ENCODE measurements around the gene TSPAN1.

The TSPAN1 gene, protein sequence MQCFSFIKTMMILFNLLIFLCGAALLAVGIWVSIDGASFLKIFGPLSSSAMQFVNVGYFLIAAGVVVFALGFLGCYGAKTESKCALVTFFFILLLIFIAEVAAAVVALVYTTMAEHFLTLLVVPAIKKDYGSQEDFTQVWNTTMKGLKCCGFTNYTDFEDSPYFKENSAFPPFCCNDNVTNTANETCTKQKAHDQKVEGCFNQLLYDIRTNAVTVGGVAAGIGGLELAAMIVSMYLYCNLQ

DNA sequence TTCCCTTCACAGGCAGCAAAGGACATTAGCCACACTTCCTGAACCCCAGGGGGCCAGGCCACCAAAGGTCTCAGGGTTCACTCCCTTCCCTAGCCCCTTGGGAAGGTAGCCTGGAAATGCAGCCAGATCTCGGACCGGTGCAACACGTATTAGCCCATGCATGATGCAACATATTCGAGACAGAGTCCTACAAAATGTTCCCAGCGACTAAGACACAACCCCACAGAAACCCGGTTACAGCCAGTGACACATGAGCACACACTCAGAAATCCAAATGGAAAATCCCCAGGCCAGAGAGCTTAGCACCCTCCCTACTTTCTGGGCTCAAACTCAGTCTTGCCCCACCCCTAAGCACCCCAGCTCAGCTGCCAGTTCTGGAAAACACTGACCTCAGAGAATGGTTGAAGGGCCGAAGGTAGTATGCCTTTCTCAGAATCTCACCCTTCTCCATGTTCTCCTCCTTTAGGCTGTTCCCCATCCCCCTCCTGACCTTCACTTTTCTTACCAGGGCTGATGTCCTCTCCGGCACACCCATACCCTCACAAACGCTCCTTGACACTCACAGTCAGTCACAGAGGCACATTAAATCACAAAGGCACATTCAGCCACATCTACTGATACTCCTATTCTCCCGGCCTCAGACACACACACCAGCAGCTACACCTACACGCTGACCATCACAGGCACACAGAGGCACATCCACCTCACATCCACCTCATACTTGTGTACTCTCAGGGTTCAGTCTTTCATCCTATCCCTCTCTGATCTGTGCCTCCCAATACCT lies at the start of gene TSPAN1:
Gene TSPAN1 (plus strand): TSS at position 640 of the 784 bp plus-strand sequence. CDS start 6,021 bp downstream, outside the sequence.
- DNase-seq, result no peak

DNA sequence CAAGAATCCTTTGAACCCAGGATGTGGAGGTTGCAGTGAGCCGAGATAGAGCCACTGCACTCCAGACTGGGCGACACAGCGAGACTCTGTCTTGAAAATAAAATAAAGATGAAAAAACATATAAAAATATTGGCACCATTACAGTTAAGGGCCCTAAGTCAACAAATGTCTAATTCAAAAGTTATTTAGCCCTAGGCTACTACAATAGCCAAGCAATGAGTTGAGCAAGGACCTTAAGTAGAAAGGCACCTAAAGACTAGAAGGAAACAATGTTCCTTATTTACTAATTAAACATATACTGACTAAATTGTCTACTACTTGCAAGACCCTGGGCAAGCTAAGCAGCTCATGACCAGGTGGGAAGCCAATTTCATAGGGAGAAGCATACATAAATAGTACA lies 46.5 kb upstream of the TSPAN1 start:
- no peak for DNase-seq

DNA sequence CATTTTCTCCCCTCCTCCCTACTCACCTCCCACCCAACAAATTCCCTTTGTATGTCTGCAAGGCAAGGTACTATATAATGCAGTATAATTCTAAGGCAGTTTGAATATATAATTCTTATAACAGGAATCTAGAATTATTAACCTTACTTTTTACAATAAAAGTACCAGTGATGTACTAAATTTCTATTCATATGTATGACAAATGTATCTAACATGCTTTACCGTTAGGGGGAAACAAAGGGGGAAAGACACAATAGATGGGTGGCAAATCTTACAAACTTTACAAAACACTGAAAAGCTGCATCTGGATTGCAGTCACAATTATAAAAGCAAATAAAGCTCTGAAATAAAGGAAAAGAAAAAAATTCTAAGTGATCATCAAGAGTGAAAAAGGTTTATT lies 44.8 kb upstream of the TSPAN1 start:
- no peak for DNase-seq

DNA sequence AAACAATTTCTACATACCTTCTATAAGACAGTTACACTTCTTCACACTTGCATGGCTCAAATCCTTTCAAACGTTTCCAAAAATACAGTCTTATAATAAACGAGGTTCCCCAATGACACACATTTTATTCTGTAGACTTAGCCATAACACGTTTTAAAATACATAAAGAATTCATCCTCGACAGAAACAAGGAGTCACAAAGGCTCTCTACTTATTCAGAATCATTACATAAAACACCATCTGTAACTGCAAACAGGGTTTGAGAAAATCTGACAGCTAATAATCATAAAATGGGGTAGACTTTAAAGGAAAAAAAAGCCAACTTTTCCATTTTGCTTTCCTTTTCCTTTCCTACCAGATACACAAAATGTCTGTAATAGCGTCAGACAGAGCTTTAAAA lies 44.3 kb upstream of the TSPAN1 start:
- no peak for DNase-seq

DNA sequence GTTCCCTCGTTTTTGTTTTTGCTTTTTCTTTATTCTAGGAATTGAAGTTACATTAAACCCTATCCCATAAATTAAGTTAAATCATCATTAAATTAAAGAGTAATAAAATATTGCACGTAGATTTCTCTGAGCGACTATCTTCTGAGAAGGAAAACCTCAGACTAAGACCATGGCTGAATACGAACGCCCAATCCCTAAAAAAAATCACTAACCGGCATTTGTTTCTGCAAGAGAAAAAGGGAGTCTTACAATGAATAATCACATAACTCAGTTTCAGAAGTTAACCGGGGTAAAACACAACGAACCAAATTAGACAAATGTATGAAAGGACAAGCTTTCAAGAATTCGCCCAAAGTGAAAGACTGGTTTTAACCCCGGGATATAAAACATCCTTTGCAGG lies 43.8 kb upstream of the TSPAN1 start:
- DNase-seq, result no peak

DNA sequence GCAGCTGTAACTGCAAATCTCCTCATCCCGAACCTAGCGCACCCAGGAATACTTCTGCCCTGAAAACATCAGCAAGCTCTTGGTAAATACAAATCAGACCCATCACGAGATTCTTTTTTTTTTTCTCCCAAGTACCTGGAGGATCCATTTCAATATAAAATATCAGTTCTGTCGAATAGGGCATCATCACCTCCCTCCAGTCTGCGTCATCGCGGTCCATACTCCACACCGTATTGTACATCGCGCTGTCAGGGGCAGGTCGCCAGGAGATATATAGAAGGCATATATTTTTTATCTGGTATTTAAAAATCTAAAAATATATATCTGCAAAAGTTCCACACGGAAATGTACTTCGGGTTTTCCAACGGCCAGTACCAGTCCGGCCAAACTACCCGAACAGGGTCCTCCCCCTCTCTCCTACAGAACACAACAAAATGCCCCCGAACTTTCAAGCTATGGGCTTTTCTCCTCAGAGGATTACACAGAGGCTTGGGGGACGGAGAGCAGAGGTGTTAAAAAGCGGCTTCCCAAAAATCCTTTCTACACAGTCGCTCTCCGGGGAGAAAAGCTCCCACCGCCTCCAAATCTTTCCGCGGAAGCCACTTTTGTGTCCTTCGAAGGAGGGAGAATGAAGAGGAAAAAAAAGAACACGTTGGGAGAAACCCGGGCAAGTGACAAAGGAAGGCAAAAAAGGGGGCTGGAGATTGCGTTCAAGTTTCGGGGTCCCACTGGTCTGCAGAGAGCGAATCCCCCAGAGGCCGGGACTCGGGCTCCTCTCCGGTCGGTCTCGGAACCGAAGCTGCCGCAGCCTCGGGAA lies 43.0 kb upstream of the TSPAN1 start:
- DNase-seq, result peak; percentile 66

DNA sequence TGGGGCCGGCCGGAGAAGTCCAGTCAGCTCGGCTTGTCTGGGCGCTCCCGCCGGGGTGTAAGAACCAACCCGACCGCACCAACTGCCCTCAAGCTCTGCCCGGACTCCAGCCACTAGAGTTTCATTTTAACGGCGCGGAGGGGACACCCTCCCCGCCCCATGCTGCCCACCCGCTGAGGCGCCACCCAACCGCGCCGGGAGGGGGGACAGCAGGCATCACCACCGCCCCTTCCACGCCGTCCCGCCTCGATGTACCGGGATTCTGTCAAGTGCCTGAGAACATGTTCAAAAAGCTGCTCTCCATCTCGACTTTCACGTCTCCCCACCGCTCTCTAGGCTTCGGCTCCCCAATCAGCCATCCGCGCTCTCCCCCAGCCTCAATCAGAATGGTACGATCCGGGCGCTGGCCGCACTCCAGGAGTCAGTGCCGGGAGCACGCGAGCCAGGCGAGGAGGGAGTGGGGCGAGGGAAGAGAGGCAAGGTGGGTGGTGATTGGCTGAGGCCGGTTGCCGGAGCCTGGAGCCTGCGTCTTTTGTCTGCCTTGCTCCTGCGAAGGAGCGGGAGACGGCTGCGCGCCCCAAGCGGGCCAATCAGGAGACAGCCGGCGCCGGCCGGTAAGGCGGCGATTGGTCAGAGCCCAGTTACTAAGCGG lies 42.2 kb upstream of the TSPAN1 start, which contains the start of gene PIK3R3:
Gene PIK3R3 (minus strand): TSS at position 101 of the 652 bp plus-strand sequence. CDS start 677 bp downstream, outside the sequence.
- peak; percentile 95 for DNase-seq

DNA sequence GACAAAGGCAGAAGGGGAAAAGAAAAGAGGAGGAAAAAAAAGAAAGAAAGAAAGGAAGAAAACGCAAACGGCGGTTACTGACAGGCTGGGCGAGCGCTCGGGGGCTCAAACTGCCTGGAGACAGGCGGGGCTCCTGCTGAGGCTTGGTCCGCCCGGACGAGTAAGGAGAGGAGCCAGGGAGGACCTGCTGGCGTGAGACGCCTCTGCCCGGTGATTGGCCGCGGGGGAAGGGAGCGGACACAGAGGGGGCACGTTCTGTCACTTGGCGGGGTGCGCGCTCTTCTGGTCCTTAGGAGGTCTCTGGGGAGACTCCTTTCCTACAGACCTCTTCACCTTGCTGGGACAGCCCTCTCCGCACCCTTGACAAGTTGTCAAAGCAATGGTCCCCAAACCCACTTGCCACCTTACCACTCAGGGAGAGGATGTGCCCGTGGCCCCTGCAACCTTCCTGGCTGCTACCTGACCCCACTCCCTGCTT lies 41.7 kb upstream of the TSPAN1 start:
- DNase-seq, result no peak

DNA sequence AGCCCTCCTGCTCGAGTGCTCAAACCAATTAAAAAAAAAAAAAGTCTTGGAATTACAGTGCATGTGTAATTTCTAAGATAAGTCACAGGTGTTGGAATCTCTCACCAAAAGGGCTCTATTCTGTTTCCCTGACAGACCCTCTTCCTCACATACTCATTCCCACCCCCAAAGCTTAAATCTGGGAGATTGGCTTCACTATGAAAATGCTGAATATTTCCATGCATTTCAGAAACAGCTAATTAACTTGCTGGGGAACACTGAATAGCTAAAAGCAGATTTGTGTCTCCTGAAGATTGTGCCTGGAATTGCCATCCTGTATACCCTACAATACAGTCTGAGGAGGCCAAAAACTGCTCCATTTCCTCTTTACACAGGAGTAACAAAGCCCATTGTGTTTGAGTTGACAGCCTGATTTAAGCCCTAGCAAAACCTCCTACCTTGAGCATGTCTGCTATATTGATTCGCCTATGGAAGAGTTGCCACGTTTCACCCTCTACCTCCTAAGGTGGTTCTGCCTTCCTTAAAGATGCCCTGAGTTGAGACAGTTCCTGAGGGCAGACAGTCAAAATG lies 41.0 kb upstream of the TSPAN1 start:
- no peak for DNase-seq

DNA sequence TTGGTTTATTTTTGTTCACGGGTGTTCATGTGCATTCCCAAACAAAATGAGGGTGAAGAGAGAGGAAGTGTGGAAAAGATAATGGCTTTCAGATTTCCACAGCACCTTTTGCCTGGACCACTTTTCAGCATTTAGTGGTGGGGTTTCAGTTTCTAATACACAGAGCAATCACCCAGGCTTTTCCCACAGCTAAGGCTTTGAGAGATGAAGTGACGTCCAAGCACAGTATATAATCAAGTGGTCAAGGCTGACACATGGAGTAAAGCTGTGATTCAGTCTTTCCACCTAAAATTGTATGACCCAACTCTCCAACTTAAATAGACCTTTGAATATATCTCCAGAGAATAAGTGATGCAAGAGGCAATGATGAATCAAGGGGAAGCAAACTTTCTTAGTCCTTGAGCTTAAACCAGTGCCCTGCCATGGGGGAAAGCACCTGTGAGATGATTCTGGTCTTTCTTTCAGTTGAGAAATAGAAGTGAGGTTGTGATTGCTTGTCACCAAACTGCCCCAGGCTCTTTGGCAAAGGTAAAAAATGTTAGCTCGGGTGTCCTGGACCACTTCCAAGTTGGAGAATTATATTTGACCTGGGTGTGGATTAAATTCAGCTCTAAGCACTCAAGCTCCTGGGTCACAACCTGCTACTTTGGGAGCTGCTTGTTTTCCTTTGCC lies 40.1 kb upstream of the TSPAN1 start:
- DNase-seq, result no peak

DNA sequence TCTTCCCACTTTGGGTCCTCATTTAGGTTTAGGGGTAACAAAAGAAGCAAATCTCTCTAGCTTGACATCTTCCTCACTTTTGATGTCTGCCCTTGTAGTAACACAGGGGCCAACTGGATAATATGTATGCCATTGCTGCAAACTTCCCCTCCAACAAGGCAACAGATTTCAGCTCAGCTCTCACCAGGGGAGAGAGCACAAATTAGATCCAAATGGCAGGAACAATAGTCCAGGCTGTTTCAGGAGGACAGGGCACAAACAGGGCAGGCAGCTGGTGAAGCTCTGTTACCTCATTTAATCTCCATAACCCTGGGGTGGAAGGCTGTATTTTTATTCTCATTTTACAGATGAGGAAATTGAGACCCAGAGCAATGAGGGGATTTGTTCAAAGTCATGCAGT lies 38.2 kb upstream of the TSPAN1 start:
- DNase-seq, result no peak

DNA sequence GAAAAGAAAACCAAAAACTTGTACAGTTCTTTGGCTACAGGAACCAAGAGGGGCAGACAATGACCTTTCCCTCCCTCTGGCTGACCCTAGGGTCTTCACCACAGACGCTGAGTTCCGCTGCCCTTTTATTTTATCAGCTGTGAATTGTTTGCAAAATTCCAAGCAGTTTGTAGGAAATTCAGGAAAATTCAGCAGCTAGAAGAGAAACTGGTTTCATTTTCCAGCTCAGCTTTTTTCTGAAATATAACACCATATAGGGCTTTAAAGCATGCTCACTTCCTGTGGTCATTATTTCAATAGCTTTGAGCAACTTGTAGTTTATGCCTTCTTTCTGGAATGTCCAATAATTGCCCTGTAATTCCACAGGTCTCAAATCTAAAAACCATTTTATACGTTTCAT lies 37.0 kb upstream of the TSPAN1 start:
- no peak for DNase-seq

DNA sequence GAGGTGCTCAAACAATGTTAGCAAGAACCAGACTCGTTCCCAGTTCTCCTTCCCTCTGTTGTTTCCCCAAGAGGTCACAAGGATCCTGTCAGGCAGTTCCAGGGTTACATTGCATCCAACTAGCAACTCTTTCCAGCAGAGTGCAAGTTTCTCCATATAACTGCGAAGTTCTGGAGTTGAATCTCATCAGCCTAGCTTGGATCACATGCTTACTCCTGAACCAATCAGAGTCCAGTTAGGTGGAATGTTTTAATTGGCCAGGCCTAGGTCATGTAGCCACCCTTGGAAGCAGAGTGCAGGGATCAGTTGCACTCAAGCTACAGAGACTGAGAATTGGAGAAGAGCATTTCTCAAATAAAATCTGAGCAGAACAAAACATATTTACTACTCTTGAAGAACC lies 26.6 kb upstream of the TSPAN1 start:
- DNase-seq, result no peak

DNA sequence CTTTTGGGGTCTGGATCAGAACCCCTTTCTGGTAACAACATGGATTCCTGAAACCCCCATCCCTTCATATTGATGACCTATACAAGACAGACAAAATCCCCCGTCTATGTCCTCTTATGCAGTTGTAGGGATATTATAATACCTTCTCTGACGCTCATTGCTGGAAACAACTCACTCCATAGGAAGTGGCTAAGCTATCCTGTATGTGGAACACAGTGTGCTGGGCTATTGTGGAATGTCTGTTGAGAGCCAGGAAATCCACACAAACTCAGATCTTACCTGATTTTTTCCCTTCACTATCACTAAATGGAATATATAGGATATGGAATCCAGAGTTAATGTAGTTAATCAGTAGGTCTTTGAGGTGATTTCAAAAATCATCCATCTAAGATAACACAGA lies 24.8 kb upstream of the TSPAN1 start:
- DNase-seq, result no peak

DNA sequence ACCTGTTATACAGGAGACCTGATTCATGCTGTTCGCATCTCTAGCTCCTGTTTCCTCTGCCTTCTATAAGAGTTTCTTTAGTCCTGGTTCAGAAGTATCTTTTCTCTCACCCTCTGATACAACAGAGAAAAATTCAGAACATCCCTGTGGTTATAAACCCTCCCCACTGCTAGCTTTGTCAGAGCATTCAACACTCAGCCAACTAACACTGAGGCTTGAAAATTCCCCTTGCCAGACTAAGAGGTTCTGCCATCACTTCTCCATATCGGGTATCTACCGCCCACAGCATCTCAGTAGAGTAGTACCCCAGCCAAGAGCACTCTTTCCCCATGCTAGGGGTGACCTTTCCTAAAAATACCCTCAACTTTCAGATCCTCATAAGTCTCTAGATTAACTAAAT lies 22.9 kb upstream of the TSPAN1 start:
- DNase-seq, result no peak

DNA sequence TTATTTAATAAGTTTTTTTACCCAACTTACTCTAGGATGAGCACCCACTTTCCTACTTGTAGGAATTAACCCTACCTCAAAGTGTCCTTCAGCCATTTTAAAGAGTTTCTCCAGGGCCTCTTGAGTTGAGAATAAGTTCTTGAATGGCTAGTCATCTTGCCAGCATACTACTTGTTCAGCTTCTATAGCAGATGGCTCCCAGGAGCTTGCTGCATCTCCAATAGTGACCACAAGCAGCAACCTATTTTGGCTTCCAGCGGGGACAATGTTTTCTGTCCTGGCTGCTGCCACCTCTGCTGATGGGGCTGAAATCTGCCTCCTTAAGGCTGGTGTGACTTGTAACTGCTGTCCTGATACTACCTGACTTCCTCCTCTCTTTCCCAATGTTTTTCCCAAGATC lies 21.7 kb upstream of the TSPAN1 start:
- no peak for DNase-seq

DNA sequence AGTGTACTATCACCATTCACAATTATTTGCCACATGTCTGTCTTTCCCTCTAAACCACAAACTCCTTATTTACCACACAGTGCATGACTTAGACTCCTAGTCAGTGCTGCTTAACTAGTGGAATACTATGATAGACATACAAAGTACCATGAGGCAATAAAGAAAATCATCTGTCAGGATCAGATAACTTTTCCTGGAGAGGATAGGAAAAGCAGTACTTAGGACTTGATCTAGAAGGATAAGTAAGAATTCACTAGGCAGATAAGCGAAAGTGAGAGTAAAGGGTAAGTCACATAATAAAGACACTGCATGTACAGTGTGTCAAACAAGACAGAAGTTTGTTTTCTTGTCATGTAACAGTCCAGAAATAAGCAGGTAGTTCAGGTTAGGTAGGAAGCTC lies 21.2 kb upstream of the TSPAN1 start:
- DNase-seq, result no peak

DNA sequence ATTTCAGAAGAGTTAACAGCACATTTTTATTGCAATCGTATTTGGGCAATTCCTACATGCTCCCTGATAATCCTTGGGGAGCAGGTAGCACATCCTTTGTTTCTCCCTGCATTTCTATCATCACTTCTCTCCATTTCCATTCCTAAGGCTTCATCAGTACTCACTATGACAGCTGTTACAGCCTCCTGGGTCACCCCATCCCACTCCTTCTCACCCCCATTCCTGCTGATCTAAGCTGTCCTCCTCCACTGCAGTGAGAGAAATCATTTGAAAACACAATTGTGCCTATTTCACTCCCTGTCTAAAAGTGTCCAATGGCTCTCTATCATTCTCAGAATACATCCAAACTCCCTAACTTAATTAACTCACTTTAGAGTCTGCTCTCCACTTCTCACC lies 17.0 kb upstream of the TSPAN1 start:
- DNase-seq, result no peak

DNA sequence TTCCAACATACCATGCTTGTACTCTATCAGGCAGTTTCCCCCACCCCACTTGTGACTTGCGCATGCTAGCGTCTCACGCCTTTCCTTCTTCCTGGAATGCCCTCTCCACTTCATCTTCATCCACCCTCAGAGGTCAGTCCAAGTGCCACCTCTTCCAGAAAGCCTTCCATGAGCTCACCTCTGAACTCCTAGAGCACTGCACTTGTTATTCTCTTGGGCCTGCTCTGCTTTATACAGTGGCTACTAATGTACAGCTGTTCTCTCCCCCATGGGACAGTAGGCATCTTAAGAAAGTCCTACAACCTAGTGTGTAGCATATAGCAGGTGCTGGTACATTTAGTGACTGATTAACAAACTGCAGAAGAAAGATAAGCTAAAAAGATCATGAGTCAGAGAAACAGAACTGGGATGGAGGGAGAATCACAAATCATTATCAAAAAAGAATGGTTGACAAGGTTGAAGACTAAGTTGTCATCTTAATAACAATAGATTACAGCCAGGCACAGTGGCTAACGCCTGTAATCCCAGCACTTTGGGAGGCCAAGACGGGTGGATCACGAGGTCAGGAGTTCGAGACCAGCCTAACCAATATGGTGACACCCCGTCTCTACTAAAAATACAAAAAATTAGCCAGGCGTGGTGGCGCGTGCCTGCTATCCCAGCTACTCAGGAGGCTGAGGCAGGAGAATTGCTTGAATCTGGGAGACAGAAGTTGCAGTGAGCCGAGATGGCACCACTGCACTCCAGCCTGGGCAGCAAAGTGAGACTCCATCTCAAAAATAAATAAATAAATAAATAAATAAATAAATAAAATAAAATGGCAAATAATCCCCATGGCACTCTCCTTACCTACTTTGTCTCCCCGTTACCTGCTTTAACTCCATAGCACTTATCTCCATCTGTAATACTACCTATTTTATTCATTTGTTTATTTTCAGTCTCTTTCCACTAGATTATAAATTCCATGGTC lies 16.3 kb upstream of the TSPAN1 start:
- DNase-seq, result no peak

DNA sequence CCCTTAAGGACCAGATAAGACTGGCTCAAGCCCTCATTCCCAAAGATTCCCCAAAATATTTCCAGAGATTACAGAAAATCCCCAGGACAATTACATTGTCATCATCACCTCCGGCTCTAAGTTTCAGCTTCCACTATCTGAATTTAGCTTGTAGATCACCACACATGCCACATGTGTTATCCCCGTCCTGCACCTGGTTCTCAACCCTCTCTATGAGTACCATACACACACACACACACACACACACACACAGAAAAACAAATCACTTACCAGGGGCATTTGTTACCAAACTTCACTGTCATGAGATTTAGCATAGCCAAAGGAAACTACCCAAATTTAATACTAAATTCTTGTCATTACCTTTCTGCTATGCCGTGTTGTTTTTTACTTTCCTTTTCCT lies 15.4 kb upstream of the TSPAN1 start:
- no peak for DNase-seq

DNA sequence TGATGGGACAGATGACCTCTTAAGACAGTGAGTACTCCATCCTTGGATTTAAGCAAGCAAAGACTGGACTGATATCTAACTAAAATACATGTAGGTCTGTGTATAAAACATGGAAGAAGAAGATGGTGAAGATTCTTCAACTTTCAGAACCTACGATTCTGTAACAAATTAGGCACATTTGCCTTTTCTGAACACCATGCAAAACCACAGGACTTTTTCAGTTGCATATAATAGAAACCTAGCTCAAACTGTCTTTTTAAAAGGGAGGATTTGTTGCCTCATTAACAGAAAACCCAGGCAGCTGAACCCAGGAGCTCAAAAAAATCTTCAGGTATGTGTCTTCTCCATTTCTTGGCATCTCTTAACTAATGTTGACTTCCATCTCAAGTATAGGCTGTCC lies 14.7 kb upstream of the TSPAN1 start:
- no peak for DNase-seq

Measured in activated CD8-positive, alpha-beta memory T cell treated with anti-CD3 and anti-CD28 coated beads for 24 hours (primary cell).